HPDE6-E6E7 (cell line): Measurements from ENCODE around the gene HPN.
A peak's percentile ranks its signal among the peaks of the same experiment; 100 is the strongest.

ENCODE experiments used
- DNase-seq: peaks from one replicate; pipeline ENCODE4 v3.0.0; 2011; ENCODE audit warnings: missing footprints; ENCODE audit errors: extremely low spot score

Gene HPN

GRCh38 chr19:35105411-35106290 is 64.1 kb downstream of the HPN start:
- no peak for DNase-seq

GRCh38 chr19:35106291-35106583 is 64.7 kb downstream of the HPN start:
- no peak for DNase-seq

GRCh38 chr19:35106898-35107541 is 65.5 kb downstream of the HPN start:
- no peak for DNase-seq

- peak; percentile 83 for DNase-seq
Observed at GRCh38 chr19:35107545-35107944, 66.0 kb downstream of the HPN start.

DNA sequence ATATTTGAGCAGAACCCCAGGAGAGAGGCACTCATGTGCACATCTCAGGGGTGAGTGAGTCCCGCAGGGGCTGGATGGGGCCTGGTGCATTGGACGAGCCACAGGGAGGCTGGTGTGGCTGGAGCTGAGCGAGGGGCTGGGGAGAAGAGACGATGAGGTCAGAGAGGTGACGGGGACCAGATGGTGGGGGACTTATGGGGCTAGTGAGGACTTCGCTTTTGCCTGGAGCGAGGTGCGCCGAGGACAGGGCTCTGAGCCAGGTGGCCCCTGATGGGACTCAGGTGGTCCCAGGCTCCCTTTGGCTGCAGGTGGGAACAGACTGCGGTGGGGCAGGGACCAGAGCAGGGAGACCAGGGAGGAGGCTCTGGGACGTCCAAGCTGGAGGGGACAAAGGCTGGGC is 67.2 kb downstream of the HPN start:
- no peak for DNase-seq

DNA sequence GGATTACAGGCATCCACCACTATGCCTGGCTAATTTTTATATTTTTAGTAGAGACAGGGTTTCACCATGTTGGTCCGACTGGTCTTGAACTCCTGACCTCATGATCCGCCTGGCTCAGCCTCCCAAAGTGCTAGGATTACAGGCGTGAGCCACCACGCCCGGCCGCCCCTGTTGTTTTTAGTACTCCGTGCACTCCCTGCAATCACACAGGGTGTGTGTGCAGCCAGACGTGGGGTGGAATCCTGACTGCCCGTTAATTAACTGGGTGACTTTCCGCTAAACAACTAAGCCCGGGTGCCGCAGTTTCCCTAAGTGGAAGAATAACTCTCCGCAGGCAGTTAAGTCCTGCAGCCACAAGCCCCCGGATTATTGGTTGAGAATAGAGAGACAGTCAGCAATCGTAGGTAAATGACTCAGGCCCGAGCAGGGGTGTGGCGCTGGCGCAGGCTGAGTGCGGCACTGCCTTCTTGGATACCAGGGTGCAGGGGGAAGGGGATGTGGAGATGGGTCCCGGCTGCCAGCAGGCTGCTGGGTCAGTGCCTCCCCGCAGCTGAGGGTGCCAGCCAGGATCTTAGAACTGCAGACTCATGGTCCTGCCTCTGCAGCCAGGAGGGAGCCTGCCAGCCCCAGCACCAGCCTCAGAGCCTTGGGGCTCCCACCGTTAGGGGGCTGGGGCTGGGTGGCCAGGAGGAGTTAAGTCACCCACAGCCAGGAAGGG is 68.0 kb downstream of the HPN start:
- peak; percentile 67 for DNase-seq

DNA sequence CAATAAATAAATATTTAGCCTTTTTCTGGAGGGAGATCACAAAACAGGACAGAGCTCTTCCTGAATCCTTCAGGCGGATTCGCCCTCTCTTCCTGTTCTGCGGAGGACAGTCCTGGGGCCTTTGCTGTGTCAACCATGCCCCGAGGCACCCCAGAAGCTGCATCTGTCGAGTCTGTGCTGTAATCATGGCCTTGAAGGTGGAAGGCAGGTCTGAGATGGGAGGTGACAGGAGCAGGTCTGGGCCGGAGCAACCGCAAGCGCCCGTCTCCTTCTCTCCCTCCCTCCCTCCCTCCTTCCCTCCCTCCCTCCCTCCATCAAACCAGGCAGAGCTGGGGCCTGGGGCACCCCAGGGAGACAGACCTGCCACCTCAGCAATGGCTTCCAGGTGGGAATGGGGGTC is 69.5 kb downstream of the HPN start:
- DNase-seq = no peak

- DNase-seq = no peak
Observed at GRCh38 chr19:35112995-35113688, 71.6 kb downstream of the HPN start.

GRCh38 chr19:35114353-35115176 is 73.0 kb downstream of the HPN start:
- DNase-seq = peak; percentile 71

- DNase-seq = no peak
Observed at GRCh38 chr19:35115177-35115951, 73.8 kb downstream of the HPN start, which contains the start of gene FXYD3. Gene FXYD3, plus strand, starts transcription at chr19:35115823. Its CDS starts 3,554 bp downstream, at chr19:35119377.
